Activated CD4-positive, alpha-beta T cell treated with anti-CD3 and anti-CD28 coated beads for 48 hours (primary cell): ENCODE results near the gene SCGB1A1.
"Not testable (repeated sequence)": the region's sequence is repeated elsewhere in the genome, so short reads cannot be mapped to it uniquely, and the experiment has no call there.

Experiments
- DNase-seq: peaks from one replicate; pipeline ENCODE4 v3.0.0-alpha.2; 2020

The SCGB1A1 gene, protein sequence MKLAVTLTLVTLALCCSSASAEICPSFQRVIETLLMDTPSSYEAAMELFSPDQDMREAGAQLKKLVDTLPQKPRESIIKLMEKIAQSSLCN

GRCh38 chr11:62418733-62419132 lies at the start of gene SCGB1A1:
SCGB1A1 (plus strand) TSS chr11:62419033; CDS start chr11:62419096, 63 bp downstream.
- DNase-seq: no peak

DNA sequence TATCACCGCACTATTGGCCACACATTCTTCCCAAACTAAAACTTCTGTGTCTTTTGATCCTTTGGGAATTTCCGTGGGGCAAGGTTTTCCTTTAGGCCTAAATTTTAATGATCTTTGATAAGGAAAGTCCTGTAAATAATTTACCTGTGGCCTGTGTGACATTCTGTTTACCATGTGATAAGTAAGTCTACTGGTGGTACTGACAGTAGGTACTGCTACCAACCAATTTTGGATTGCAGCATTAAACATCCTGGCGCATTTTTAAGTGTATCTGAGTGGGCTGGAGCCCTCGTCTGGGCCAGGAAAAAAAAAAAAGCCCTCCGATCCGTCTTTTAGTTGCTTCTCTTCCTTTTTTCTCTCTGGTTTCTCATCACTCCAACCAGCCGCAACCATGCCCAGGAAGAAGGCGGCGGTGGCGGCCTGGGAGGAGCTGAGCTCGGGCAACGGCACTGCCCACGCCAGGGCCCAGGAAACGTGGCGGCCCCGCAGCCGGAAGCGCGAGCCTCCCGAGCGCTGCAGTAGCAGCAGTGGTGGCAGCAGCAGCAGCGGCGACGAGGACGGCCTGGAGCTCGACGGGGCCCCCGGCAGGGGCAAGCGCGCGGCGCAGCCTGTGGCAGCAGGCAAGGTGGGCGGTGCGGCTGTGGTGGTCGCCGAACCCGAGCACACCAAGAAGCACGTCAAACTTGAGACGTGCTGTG lies 47.9 kb upstream of the SCGB1A1 start:
- DNase-seq: peak; percentile 55

- peak; percentile 17 for DNase-seq
These were observed 46.0 kb upstream of the SCGB1A1 start for GRCh38 chr11:62372871-62373270.

DNA sequence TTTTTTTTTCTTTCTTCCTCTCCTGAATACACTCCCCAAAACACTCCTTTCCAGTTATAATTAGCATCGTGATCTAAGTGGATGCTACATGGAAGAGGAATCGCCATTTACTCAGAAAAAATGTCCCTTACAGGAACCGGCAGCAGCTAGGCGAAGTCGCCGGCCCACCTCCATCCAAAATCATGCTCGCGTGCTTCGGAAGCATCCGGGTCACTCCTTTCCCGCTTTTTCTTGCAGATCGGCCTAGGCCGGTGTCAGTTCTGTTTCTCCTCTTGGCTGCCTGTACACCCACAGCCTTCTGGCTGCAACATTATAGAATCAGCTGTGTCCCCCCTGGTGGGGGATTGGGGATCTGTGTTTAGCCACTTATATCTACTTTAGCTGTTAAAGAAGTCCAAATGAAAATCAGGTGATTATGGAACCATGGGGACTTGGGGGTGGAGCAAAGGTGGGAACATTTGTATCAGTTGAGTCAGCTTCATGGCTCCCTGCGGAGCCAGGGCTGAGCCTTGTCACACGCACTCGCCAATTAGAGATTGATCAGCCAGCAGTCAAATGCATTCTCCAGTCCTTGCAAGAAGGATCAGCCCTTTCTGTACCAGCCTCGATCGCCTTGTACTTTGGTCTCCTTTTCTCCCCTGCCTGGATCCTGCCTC lies 45.2 kb upstream of the SCGB1A1 start:
- DNase-seq: no peak

GRCh38 chr11:62374801-62375200 lies 44.0 kb upstream of the SCGB1A1 start:
- DNase-seq: no peak

GRCh38 chr11:62378459-62379063 lies 40.3 kb upstream of the SCGB1A1 start:
- DNase-seq: not testable (repeated sequence)

DNA sequence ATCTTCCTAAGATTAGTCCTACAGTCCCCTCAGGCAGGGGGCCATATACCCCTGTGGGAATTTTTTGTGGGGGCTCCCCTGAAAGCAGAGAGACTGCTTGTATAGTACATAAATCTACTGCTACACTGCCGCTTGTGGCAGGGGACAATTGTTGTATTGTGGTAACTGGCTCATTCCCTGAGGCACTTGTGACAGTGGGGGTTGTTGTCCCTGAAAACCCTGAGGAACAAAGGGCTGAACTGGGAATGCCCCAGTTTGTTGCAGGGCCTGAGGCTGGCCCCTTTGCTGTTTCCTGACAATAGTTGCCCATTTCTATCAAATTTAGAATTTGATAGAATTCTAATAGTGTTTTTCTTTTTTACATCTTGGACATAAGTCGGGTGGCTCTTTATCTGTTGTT lies 39.2 kb upstream of the SCGB1A1 start:
- DNase-seq: not testable (repeated sequence)

GRCh38 chr11:62380821-62381245 lies 38.0 kb upstream of the SCGB1A1 start:
- DNase-seq: peak; percentile 34

GRCh38 chr11:62383822-62384221 lies 35.0 kb upstream of the SCGB1A1 start:
- DNase-seq: no peak

DNA sequence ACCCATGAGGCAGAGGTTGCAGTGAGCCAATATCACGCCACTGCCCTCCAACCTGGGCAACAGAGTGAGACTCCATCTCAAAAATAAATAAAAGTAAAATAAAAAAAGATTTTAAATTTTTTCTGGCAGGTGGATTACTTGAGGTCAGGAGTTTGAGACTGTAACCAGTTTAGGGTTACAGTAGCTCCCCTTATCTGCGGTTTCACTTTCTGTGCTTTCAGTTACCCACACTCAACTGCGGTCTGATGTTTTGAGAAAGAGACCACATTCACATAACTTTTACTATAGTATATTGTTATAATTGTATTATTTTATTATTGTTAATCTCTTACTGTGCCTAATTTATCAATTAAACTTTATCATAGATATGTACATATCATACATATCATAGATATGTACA lies 32.8 kb upstream of the SCGB1A1 start:
- DNase-seq: not testable (repeated sequence)

GRCh38 chr11:62387381-62387780 lies 31.5 kb upstream of the SCGB1A1 start:
- DNase-seq: no peak

- no peak for DNase-seq
These were observed 29.8 kb upstream of the SCGB1A1 start for GRCh38 chr11:62388999-62389398.

DNA sequence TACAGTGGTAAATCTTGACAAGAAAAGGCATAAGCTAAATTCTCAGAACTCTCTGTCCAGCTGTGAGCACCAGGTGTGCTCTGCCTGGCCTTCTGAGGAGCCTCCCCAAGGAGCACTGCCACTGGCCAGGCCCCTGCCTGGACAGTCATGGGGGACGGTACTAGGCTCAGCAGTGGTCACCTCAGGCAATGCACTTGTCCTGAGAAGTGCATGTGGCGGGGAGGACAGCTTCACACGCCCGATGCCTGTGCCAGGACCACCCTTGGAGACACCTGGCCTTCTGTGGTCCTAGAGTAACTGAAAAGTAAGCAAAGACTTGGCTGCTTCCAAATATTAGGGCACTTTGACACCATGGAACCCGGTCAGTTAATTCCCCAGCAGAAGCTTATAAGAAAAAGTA lies 28.6 kb upstream of the SCGB1A1 start:
- DNase-seq: no peak

GRCh38 chr11:62390722-62391121 lies 28.1 kb upstream of the SCGB1A1 start:
- DNase-seq: no peak

DNA sequence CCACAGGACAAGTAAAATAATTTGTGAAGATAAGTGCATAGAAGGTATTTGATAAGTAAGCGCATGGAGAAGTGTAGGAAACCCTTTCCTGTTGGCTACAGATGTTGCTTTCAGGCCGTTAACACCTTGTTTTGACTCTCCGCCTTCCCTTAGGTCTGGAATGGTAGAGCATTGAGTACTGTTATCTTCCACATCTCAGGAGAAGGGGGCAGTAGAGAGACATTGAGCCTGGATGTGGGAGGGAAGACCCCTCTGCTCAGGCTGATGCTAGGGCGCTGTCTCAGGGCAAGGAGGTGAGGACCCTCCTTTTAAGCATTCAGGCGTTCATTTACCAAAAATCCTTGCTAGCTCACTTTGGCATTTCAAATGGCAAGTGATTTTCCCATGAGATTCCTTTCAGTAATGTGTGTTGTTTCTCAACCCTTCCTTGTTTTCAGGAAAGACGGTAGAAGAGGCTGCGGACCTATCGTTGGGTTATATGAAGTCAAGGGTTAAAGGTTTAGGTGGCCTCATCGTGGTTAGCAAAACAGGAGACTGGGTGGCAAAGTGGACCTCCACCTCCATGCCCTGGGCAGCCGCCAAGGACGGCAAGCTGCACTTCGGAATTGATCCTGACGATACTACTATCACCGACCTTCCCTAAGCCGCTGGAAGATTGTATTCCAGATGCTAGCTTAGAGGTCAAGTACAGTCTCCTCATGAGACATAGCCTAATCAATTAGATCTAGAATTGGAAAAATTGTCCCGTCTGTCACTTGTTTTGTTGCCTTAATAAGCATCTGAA lies 27.0 kb upstream of the SCGB1A1 start:
- DNase-seq: no peak

DNA sequence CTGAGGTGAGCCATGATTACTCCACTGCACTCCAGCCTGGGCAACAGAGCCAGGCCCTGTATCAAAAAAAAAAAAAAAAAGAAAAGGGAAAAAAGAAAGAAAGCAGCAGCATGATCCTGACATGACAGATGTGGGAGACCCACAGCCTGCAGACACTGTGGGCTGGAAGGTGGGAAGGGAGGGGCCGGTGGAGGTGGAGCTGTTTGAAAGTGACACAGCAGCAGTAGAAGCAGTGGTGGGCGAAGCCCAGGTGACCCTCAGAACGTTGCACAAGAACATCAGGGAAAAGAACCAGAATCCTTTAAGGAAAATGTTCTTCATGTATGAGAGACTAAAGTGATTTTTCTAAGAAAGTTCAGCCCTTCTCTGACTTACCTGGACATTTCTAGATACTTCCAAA lies 26.3 kb upstream of the SCGB1A1 start:
- no peak for DNase-seq

DNA sequence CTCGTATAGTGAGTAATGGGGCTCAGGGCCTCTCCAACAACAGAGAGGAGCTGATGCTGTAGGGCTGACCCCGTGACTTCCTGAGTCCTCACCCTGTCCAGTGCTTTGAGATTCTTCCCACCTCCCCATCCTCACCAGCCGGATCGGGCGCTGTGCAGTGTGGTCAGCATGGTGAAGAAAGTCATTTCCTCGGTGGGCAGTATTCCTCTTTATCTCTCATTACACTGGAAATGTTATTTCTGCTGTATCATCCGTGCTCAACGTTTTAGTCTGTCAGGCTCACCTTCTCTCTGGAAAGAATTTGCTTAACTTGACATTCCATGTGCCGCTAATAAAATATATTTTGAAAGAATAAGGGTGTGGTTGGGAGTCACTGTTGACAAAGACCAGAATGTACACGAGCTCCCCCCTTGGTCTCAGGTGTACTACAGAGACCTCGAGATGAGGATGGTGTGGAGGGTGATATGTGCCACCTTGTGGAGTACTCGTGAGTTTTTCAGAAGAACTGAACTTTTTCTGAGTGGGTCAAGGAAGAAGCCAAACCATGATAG lies 25.7 kb upstream of the SCGB1A1 start:
- DNase-seq: no peak

DNA sequence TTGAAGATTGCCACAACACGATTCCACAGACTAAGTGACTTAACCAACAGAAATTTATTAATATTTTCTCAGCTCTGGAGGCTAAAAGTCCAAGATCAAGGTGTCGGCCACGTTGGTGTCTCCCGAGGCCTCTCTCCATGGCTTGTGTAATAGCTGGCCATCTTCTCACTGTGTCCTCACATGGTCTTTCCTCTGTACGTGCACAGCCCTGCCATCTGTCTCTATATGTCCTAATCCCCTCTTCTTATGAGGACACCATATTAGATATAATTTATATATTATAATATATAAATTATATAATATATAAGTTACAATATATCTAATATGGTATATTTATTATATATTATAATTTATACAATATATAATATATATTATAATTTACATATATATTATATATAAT lies 25.1 kb upstream of the SCGB1A1 start:
- no peak for DNase-seq

DNA sequence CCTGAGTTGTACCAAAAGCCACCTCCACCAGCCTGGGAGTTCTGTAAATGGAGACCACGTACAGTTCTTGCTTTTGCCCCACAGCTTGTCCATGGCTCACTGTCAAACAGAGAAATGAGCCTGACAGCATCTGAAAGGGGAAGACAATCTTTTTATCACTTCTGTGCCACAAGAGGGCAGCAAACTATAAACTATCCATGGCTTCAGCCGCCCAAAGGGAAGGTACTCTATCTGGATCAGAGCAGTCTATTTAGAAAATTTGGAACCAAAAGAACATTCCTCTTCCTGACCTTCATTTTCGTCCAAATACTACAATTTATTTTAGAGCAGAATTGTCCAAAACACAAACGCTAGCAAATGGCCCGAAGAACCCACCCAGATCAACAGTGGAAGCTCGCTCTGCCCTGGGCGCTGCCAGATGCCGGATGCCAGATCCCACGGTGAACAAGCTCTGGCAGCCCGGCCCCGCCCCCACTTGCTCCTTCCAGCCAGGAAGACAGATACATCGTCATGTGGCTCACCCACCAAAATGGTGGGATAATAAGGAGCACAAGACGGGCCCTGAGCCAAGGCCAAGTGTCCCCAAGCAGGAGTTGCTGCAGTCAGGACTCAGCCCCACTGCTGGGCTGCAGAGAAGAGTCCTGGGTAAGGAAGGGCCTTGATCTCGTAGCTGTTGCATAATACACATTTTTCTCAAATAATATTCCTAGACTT lies 23.9 kb upstream of the SCGB1A1 start:
- peak; percentile 52 for DNase-seq

GRCh38 chr11:62395885-62396551 lies 22.8 kb upstream of the SCGB1A1 start:
- no peak for DNase-seq
